ENCODE results near the gene ENAH. TPM values are rescaled to one million over a fixed set of nuclear protein-coding genes. Genes with fewer than 3 reads are reported as not detected.
A peak's percentile ranks its signal among the peaks of the same experiment; 100 is the strongest.
"Not testable (repeated sequence)": the region's sequence is repeated elsewhere in the genome, so short reads cannot be mapped to it uniquely, and the experiment has no call there.

The ENAH gene
- polyA plus RNA-seq, 1 of the 3 experiments (the other 2 are of a cell fraction): 48.9 TPM

DNA sequence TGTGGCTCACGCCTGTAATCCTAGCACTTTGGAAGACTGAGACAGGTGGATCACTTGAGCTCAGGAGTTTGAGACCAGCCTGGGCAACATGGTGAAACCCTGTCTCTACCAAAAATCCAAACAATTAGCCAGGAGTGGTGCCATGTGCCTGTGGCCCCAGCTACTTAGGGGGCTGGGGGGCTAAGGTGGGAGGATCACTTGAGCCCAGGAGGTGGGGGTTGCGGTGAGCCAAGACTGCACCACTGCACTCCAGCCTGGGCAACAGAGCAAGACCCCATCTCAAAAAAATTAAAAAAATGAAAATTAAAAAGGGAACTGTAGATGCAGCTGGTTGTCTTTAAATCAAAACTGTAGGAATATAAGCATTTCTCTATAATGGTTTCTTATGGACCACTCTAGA is 142.2 kb downstream of the ENAH start:
- H2AFZ ChIP-seq (ENCODE audit: low read depth); DNase-seq; POLR2A ChIA-PET; H3K9me3 ChIP-seq; H3K9me2 ChIP-seq; H3K4me2 ChIP-seq; H3K27me3 ChIP-seq (ENCODE audit: insufficient read depth); H3K4me3 ChIP-seq (ENCODE audit: low read depth in 2 of 2, low read length in 1 of 2); H3K9ac ChIP-seq: not testable (repeated sequence)
- 94% methylated on average over 2 of the region's 2 CpGs for WGBS (ENCODE audit: low lambda C conversion rate)
- peaks cover 35% of the 10 kb centered on the region for H3K79me2 ChIP-seq (ENCODE audit: insufficient read depth)
- CTCF ChIA-PET: interaction anchor here (1.7 to 6.3 kb wide), 2 partner anchors 35 to 262 kb away, joined by 4 to 33 read pairs; no protein-coding TSS in a partner anchor
- H4K20me1 ChIP-seq (ENCODE audit: insufficient read depth): peaks cover 13% of the 10 kb centered on the region; the same call in 1 of the 2 replicates
- peak overlapping the region in 1 of 2 experiments; percentile 96; a peak in 1 of 4 replicates for H3K27ac ChIP-seq (ENCODE audit: low read depth in 2 of 2, low read length in 1 of 2)
- peaks cover 5 to 24% of the 10 kb centered on the region in 2 experiments; a peak in 3 of 4 replicates for H3K4me1 ChIP-seq (ENCODE audit: control insufficient read depth in 1 of 2, insufficient read depth in 2 of 2, low read depth in 1 of 2, low read length in 1 of 2)
- peaks cover 59 to 75% of the 10 kb centered on the region in 2 experiments for H3K36me3 ChIP-seq (replicated peaks in 1 of 2; ENCODE audit: control insufficient read depth in 1 of 2, insufficient read depth in 2 of 2, low read length in 1 of 2)
- peaks cover 49% of the 10 kb centered on the region for H3F3A ChIP-seq (replicated peaks; ENCODE audit: insufficient read depth)

DNA sequence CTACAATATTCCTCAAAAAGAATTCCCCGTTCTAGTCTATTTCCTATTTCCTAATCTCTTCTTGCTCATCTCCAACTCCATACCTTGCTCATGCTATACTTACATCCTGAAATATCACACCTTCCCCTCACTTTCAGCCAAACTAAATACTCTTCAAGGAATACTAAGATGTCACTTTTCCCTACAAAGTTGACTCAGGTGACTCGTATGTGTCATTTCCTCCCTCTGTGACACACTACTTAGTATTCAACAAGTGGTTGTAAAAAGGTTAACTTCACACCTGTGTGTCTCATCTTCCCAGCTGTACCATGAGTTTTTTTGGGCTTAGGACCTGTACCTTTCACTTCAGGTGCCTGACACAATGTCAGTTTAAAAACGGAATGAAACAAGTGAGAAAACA is 143.2 kb downstream of the ENAH start:
- TF ChIP-seq ELF1 (IDR thresholded peaks at IDR 0.05) (no peak), TCF12 (IDR thresholded peaks at IDR 0.05) (0 out of 2 replicates have a peak, but pooled peaks have one; percentile 4), EP300 (IDR thresholded peaks at IDR 0.05; ENCODE audit: borderline replicate concordance in 1 of 2, low read depth in 1 of 2, low read length in 1 of 2) (no peak)
- Histone ChIP-seq H3K79me2 (ENCODE audit: insufficient read depth) (peaks cover 33% of the 10 kb centered on the region), H3K4me1 (ENCODE audit: control insufficient read depth in 1 of 2, insufficient read depth in 2 of 2, low read depth in 1 of 2, low read length in 1 of 2) (peaks cover 5 to 20% of the 10 kb centered on the region in 2 experiments; a peak in 3 of 4 replicates), H3K4me2 (no peak overlapping the region), H3K27me3 (ENCODE audit: insufficient read depth) (no peaks in the 10 kb centered on the region), H3K36me3 (replicated peaks in 1 of 2; ENCODE audit: control insufficient read depth in 1 of 2, insufficient read depth in 2 of 2, low read length in 1 of 2) (peaks cover 67 to 75% of the 10 kb centered on the region in 2 experiments), H3K27ac (ENCODE audit: low read depth in 2 of 2, low read length in 1 of 2) (peak overlapping the region; percentile 30 to 96; a peak in 3 of 4 replicates), H3F3A (replicated peaks; ENCODE audit: insufficient read depth) (peaks cover 43% of the 10 kb centered on the region), H3K9me2 (no peaks in the 10 kb centered on the region), H3K9me3 (no peaks in the 10 kb centered on the region), H4K20me1 (ENCODE audit: insufficient read depth) (peaks cover 8% of the 10 kb centered on the region; the same call in 1 of the 2 replicates), H2AFZ (ENCODE audit: low read depth) (no peak overlapping the region), H3K4me3 (ENCODE audit: low read depth in 2 of 2, low read length in 1 of 2) (no peak overlapping the region), H3K9ac (no peak overlapping the region)
- 82% methylated on average over 3 of the region's 3 CpGs for WGBS (ENCODE audit: low lambda C conversion rate)
- no peak for DNase-seq
- ChIA-PET CTCF (interaction anchor here (1.6 to 6.3 kb wide), 3 partner anchors 34 to 263 kb away, joined by 3 to 33 read pairs (median 4); no protein-coding TSS in a partner anchor), POLR2A (interaction anchor here (0.6 kb wide), 1 partner anchor 247 kb away, joined by 3 read pairs; no protein-coding TSS in a partner anchor)

DNA sequence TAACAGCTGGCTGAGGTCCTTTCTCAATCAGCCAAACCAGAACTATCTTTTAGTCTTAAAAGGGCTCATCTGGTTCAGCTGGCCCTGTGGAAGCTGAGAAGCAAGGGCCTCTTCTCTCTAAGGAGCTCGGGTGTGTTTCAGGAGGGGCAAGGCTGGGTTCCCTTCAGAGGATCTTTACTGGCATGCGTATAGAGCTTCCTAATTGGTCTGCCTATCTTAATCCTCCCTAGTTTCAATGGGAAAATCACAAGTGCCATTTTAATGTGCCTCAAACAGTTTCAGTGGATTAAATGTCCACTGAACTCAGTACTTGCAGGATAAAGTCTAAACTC is 143.6 kb downstream of the ENAH start:
- Histone ChIP-seq H3K36me3 (replicated peaks in 1 of 2; ENCODE audit: control insufficient read depth in 1 of 2, insufficient read depth in 2 of 2, low read length in 1 of 2) (peaks cover 71 to 78% of the 10 kb centered on the region in 2 experiments), H3K27ac (ENCODE audit: low read depth in 2 of 2, low read length in 1 of 2) (peak overlapping the region; percentile 13 to 96; a peak in 3 of 4 replicates), H3K27me3 (ENCODE audit: insufficient read depth) (no peaks in the 10 kb centered on the region), H4K20me1 (ENCODE audit: insufficient read depth) (peaks cover 8% of the 10 kb centered on the region; the same call in 1 of the 2 replicates), H3K9me2 (no peaks in the 10 kb centered on the region), H3K9ac (0 out of 2 replicates have a peak overlapping the region, but pooled peaks have one; percentile 19), H3K4me3 (ENCODE audit: low read depth in 2 of 2, low read length in 1 of 2) (no peak overlapping the region), H3K9me3 (no peaks in the 10 kb centered on the region), H3K4me1 (ENCODE audit: control insufficient read depth in 1 of 2, insufficient read depth in 2 of 2, low read depth in 1 of 2, low read length in 1 of 2) (peaks cover 5 to 20% of the 10 kb centered on the region in 2 experiments; a peak in 3 of 4 replicates), H3K4me2 (peak overlapping the region; percentile 53), H2AFZ (ENCODE audit: low read depth) (no peak overlapping the region), H3F3A (replicated peaks; ENCODE audit: insufficient read depth) (peaks cover 43% of the 10 kb centered on the region), H3K79me2 (ENCODE audit: insufficient read depth) (peaks cover 36% of the 10 kb centered on the region)
- CTCF ChIA-PET: interaction anchor here (1.6 to 6.3 kb wide), 3 partner anchors 34 to 263 kb away, joined by 3 to 33 read pairs (median 4); no protein-coding TSS in a partner anchor
- POLR2A ChIA-PET: interaction anchor here (0.6 kb wide), 1 partner anchor 248 kb away, joined by 3 read pairs; no protein-coding TSS in a partner anchor
- WGBS (ENCODE audit: low lambda C conversion rate): 94% methylated on average over 2 of the region's 2 CpGs
- DNase-seq: no peak
- TF ChIP-seq, protein P1, sequence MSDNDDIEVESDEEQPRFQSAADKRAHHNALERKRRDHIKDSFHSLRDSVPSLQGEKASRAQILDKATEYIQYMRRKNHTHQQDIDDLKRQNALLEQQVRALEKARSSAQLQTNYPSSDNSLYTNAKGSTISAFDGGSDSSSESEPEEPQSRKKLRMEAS (IDR thresholded peaks at IDR 0.05; ENCODE audit: low read depth): no peak
- TF ChIP-seq, protein P2, sequence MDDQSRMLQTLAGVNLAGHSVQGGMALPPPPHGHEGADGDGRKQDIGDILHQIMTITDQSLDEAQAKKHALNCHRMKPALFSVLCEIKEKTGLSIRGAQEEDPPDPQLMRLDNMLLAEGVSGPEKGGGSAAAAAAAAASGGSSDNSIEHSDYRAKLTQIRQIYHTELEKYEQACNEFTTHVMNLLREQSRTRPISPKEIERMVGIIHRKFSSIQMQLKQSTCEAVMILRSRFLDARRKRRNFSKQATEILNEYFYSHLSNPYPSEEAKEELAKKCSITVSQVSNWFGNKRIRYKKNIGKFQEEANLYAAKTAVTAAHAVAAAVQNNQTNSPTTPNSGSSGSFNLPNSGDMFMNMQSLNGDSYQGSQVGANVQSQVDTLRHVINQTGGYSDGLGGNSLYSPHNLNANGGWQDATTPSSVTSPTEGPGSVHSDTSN (IDR thresholded peaks at IDR 0.05): no peak
- TF ChIP-seq SMC3 (IDR thresholded peaks at IDR 0.05; ENCODE audit: low read depth, low read length) (no peak), EZH2phosphoT487 (IDR thresholded peaks at IDR 0.05; ENCODE audit: borderline replicate concordance, low read depth) (no peak), MXI1 (IDR thresholded peaks at IDR 0.05; ENCODE audit: low read depth, low read length) (no peak), TAF1 (IDR thresholded peaks at IDR 0.05; ENCODE audit: borderline replicate concordance, low read depth, low read length) (no peak), GABPA (IDR thresholded peaks at IDR 0.05; ENCODE audit: low read depth) (no peak)
- TF ChIP-seq, protein P3, sequence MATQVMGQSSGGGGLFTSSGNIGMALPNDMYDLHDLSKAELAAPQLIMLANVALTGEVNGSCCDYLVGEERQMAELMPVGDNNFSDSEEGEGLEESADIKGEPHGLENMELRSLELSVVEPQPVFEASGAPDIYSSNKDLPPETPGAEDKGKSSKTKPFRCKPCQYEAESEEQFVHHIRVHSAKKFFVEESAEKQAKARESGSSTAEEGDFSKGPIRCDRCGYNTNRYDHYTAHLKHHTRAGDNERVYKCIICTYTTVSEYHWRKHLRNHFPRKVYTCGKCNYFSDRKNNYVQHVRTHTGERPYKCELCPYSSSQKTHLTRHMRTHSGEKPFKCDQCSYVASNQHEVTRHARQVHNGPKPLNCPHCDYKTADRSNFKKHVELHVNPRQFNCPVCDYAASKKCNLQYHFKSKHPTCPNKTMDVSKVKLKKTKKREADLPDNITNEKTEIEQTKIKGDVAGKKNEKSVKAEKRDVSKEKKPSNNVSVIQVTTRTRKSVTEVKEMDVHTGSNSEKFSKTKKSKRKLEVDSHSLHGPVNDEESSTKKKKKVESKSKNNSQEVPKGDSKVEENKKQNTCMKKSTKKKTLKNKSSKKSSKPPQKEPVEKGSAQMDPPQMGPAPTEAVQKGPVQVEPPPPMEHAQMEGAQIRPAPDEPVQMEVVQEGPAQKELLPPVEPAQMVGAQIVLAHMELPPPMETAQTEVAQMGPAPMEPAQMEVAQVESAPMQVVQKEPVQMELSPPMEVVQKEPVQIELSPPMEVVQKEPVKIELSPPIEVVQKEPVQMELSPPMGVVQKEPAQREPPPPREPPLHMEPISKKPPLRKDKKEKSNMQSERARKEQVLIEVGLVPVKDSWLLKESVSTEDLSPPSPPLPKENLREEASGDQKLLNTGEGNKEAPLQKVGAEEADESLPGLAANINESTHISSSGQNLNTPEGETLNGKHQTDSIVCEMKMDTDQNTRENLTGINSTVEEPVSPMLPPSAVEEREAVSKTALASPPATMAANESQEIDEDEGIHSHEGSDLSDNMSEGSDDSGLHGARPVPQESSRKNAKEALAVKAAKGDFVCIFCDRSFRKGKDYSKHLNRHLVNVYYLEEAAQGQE (IDR thresholded peaks at IDR 0.05; ENCODE audit: low read depth, low read length): no peak
